Smooth muscle cell (in vitro differentiated cells): ENCODE results near the gene SMIM31. TPM values are rescaled to one million over a fixed set of nuclear protein-coding genes. Genes with fewer than 3 reads are reported as not detected.
A peak's percentile ranks its signal among the peaks of the same experiment; 100 is the strongest.

Experiments used
- DNase-seq: peaks from one replicate; lab custom pipeline; 2025; ENCODE audit not compliant: unreplicated experiment; lab: John Stamatoyannopoulos, UW
- H2AFZ ChIP-seq: fragments of 200-600 bp; sonication (generic); 2 replicates; pipeline ENCODE4 v1.6.0; 2016; ENCODE audit warnings: antibody characterized with exemption, low read depth, mild to moderate bottlenecking
- H3F3A ChIP-seq: fragments of 200-600 bp; sonication (generic); 2 replicates; pipeline ENCODE4 v1.6.0; 2017; ENCODE audit warnings: antibody characterized with exemption, low read depth
- H3K27ac ChIP-seq: fragments of 200-600 bp; sonication (generic); 2 replicates; pipeline ENCODE4 v1.5.1; 2016; ENCODE audit warnings: low read depth, mild to moderate bottlenecking
- H3K27me3 ChIP-seq: fragments of 200-600 bp; sonication (generic); 2 replicates; pipeline ENCODE4 v1.6.1; 2016; ENCODE audit warnings: low read depth, mild to moderate bottlenecking
- H3K36me3 ChIP-seq: fragments of 200-600 bp; sonication (generic); 2 replicates; pipeline ENCODE4 v1.5.1; 2016; ENCODE audit warnings: low read depth
- H3K4me1 ChIP-seq: fragments of 200-600 bp; sonication (generic); 2 replicates; pipeline ENCODE4 v1.5.1; 2016; ENCODE audit warnings: low read depth
- H3K4me2 ChIP-seq: fragments of 200-600 bp; sonication (generic); 2 replicates; pipeline ENCODE4 v1.6.0; 2016; ENCODE audit warnings: mild to moderate bottlenecking
- H3K4me3 ChIP-seq: fragments of 200-600 bp; sonication (generic); 2 replicates; pipeline ENCODE4 v1.5.1; 2016; ENCODE audit warnings: mild to moderate bottlenecking
- H3K79me2 ChIP-seq: fragments of 200-600 bp; sonication (generic); 2 replicates; pipeline ENCODE4 v1.6.0; 2016; ENCODE audit warnings: low read depth, mild to moderate bottlenecking
- H3K9ac ChIP-seq: fragments of 200-600 bp; sonication (generic); 2 replicates; pipeline ENCODE4 v1.6.0; 2016; ENCODE audit warnings: low read depth
- H3K9me3 ChIP-seq: fragments of 200-600 bp; sonication (generic); replicated peaks from 2 replicates; pipeline ENCODE4 v1.5.1; 2016; ENCODE audit warnings: low read depth
- H4K20me1 ChIP-seq: fragments of 200-600 bp; sonication (generic); 2 replicates; pipeline ENCODE4 v1.6.0; 2016; ENCODE audit warnings: low read depth
- CTCF ChIP-seq: fragments of 200-600 bp; sonication (generic); IDR thresholded peaks from 2 replicates; pipeline ENCODE4 v1.5.1; 2017; ENCODE audit warnings: borderline replicate concordance, mild to moderate bottlenecking, antibody characterized with exemption; ENCODE audit not compliant: insufficient read depth, poor library complexity, severe bottlenecking
- whole genome bisulfite sequencing: methylation state at CpG from one replicate; pipeline ENCODE4 v1.1.7; 2016; ENCODE audit warnings: low lambda C conversion rate; 5-methylcytosine and 5-hydroxymethylcytosine counted together
- polyA plus RNA-seq: library from polyadenylated mRNA; unstranded; fragments of >200 nt; fragmentation: Nextera tagmentation; extraction: Ambion mirVana; gene quantifications from 2 replicates; pipeline ENCODE4 v1.2.1, GENCODE V29; 2016
- total RNA-seq: library from RNA; depleted of rRNA; stranded (reverse); fragments of >200 nt; gene quantifications from 2 replicates; pipeline ENCODE4 v1.2.3, GENCODE V29; 2014

Gene SMIM31
- total and polyA plus RNA-seq, 2 experiments from 2014 or later: not detected

- Histone ChIP-seq H3K4me3 (no peak overlapping the region), H3K9me3 (no peaks in the 10 kb centered on the region), H4K20me1 (no peaks in the 10 kb centered on the region), H3K9ac (no peak overlapping the region), H3F3A (no peaks in the 10 kb centered on the region), H3K36me3 (no peaks in the 10 kb centered on the region), H2AFZ (no peak overlapping the region), H3K79me2 (no peaks in the 10 kb centered on the region), H3K4me2 (no peak overlapping the region), H3K27ac (no peak overlapping the region), H3K27me3 (no peaks in the 10 kb centered on the region), H3K4me1 (no peaks in the 10 kb centered on the region)
- 78% methylated on average over 7 of the region's 7 CpGs for WGBS
- DNase-seq: no peak
- no peak for TF ChIP-seq CTCF
Observed at GRCh38 chr4:164734484-164734883, 19.4 kb upstream of the SMIM31 start.

- WGBS: 62% methylated on average over 3 of the region's 3 CpGs
- Histone ChIP-seq H3K27ac (no peak overlapping the region), H3K9me3 (no peaks in the 10 kb centered on the region), H3K4me2 (no peak overlapping the region), H3K36me3 (no peaks in the 10 kb centered on the region), H2AFZ (no peak overlapping the region), H3K9ac (no peak overlapping the region), H3K27me3 (no peaks in the 10 kb centered on the region), H3K4me3 (no peak overlapping the region), H3K4me1 (no peaks in the 10 kb centered on the region), H4K20me1 (no peaks in the 10 kb centered on the region), H3F3A (no peaks in the 10 kb centered on the region), H3K79me2 (no peaks in the 10 kb centered on the region)
- DNase-seq: no peak
- TF ChIP-seq CTCF: peak; percentile 57
Observed at GRCh38 chr4:164748375-164748774, 5.6 kb upstream of the SMIM31 start.

GRCh38 chr4:164755432-164755831 is 1.5 kb downstream of the SMIM31 start:
- Histone ChIP-seq H4K20me1 (no peaks in the 10 kb centered on the region), H3K79me2 (no peaks in the 10 kb centered on the region), H3F3A (no peaks in the 10 kb centered on the region), H3K4me2 (no peak overlapping the region), H3K4me1 (no peaks in the 10 kb centered on the region), H3K27ac (no peak overlapping the region), H3K36me3 (no peaks in the 10 kb centered on the region), H3K4me3 (no peak overlapping the region), H3K9ac (no peak overlapping the region), H3K27me3 (no peaks in the 10 kb centered on the region), H3K9me3 (no peaks in the 10 kb centered on the region), H2AFZ (no peak overlapping the region)
- WGBS: 100% methylated on average over 1 of the region's 1 CpG
- no peak for TF ChIP-seq CTCF
- no peak for DNase-seq

- Histone ChIP-seq H4K20me1 (no peaks in the 10 kb centered on the region), H3K27me3 (no peaks in the 10 kb centered on the region), H3K36me3 (no peaks in the 10 kb centered on the region), H3F3A (no peaks in the 10 kb centered on the region), H3K27ac (no peak overlapping the region), H3K4me1 (no peaks in the 10 kb centered on the region), H3K4me2 (no peak overlapping the region), H3K9ac (no peak overlapping the region), H2AFZ (no peak overlapping the region), H3K4me3 (no peak overlapping the region), H3K79me2 (no peaks in the 10 kb centered on the region), H3K9me3 (no peaks in the 10 kb centered on the region)
- no peak for DNase-seq
- no peak for TF ChIP-seq CTCF
- 77% methylated on average over 2 of the region's 2 CpGs for WGBS
Observed at GRCh38 chr4:164756686-164757085, 2.8 kb downstream of the SMIM31 start.
